ENCODE data around the gene CNR1.
"Not testable (repeated sequence)": the region's sequence is repeated elsewhere in the genome, so short reads cannot be mapped to it uniquely, and the experiment has no call there.

The CNR1 gene

DNA sequence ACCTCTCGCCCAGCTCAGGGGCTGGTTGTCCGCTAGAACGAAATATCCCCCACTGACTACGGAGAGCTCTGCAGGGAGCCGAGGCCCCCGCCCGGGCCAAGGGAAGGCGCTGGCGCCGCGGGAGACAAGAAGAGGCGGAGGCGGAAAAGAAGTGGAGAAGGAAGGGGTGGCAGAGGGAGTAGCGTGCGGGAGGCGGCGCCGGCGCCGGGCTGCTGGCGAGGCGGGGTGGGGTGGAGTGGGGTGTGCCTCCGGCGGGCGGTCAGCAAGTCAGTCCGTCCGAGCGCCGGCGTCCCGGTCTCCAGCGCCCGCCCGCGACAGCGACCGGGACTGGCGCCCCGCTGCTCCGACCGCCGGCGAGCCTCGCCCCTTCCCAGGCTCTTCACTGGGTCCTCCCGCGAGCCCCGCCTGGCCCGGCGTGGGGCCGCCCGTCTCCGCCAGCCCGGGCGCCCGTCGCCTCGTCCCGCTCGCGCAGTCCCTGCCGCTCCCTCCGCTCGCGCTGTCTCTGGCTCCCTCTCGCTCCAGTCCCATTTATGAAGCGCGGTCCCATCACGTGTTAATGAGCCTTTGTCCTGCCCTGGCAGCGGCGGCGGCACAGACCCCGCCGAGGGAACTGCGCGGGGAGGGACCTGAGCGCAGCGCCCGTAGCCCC lies at the start of gene CNR1:
CNR1 (minus strand) TSS at position 504 of the 649 bp plus-strand sequence. CDS start 21,073 bp downstream, outside the sequence.
- peak; percentile 83 for DNase-seq (ENCODE audit: extremely low read depth, insufficient read length)
- H3K4me3 ChIP-seq (replicated peaks; ENCODE audit: low read depth, low read length) = peak within 1 kb of the TSS; percentile 77
- H3K27me3 ChIP-seq (replicated peaks; ENCODE audit: control insufficient read depth, insufficient read depth, low read length) = no peaks in the 10 kb centered on the region
- H3K36me3 ChIP-seq (ENCODE audit: control insufficient read depth, insufficient read depth, low read length) = no peaks in the 10 kb centered on the region
- TF ChIP-seq, protein P1, sequence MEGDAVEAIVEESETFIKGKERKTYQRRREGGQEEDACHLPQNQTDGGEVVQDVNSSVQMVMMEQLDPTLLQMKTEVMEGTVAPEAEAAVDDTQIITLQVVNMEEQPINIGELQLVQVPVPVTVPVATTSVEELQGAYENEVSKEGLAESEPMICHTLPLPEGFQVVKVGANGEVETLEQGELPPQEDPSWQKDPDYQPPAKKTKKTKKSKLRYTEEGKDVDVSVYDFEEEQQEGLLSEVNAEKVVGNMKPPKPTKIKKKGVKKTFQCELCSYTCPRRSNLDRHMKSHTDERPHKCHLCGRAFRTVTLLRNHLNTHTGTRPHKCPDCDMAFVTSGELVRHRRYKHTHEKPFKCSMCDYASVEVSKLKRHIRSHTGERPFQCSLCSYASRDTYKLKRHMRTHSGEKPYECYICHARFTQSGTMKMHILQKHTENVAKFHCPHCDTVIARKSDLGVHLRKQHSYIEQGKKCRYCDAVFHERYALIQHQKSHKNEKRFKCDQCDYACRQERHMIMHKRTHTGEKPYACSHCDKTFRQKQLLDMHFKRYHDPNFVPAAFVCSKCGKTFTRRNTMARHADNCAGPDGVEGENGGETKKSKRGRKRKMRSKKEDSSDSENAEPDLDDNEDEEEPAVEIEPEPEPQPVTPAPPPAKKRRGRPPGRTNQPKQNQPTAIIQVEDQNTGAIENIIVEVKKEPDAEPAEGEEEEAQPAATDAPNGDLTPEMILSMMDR (IDR thresholded peaks at IDR 0.05; ENCODE audit: insufficient read depth, low read length, poor library complexity, severe bottlenecking) = peak; percentile 16

DNA sequence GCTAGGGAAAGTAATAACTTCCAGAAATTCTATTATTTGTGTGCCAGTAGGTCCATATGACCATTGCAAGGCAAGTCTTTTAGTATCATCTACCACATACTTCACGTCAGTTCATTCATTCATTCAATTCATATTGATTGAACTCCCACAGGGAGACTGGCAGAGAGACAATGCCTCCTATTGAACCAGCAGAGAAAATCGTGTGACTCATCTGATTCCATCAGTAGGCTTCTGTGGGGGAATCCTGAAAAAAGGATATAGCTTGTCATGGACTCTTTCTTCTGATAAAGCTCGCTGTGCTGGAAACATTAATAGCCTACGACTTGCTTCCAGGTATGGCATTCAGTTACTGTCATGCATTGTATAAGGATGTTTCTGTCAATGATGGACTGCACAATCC lies 45.3 kb upstream of the CNR1 start:
- TF ChIP-seq, protein P1 (IDR thresholded peaks at IDR 0.05; ENCODE audit: insufficient read depth, low read length, poor library complexity, severe bottlenecking) = no peak
- no peaks in the 10 kb centered on the region for H3K27me3 ChIP-seq (replicated peaks; ENCODE audit: control insufficient read depth, insufficient read depth, low read length)
- H3K36me3 ChIP-seq (ENCODE audit: control insufficient read depth, insufficient read depth, low read length) = no peaks in the 10 kb centered on the region
- no peak overlapping the region for H3K4me3 ChIP-seq (replicated peaks; ENCODE audit: low read depth, low read length)
- DNase-seq (ENCODE audit: extremely low read depth, insufficient read length) = no peak

GRCh38 chr6:88209301-88209700 lies 43.2 kb upstream of the CNR1 start:
- TF ChIP-seq, protein P1 (IDR thresholded peaks at IDR 0.05; ENCODE audit: insufficient read depth, low read length, poor library complexity, severe bottlenecking) = no peak
- H3K27me3 ChIP-seq (replicated peaks; ENCODE audit: control insufficient read depth, insufficient read depth, low read length) = no peaks in the 10 kb centered on the region
- no peak for DNase-seq (ENCODE audit: extremely low read depth, insufficient read length)

DNA sequence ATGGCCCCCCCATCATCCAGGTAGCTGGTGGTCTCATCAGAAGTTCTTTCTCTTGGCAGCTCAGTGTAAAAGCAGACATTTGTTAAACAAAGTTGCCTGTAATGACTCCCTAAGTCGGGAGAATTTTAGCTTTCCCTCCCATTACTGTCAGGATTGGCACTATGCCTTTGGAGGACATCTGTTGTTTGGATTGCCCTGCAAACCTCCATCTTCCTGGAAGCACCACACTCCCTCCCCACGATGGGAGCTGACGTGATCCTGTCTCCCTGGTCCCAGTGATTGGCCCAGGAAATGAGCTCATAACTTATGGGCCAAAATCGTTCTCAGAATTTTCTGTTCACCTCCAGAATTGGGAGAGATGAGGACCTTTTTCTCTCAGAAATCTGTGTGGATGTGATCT lies 42.6 kb upstream of the CNR1 start:
- DNase-seq (ENCODE audit: extremely low read depth, insufficient read length) = no peak

More at GRCh38 chr6:88209301-88209700, 43.2 kb upstream of the CNR1 start:
- no peaks in the 10 kb centered on the region for H3K36me3 ChIP-seq (ENCODE audit: control insufficient read depth, insufficient read depth, low read length)
- no peak overlapping the region for H3K4me3 ChIP-seq (replicated peaks; ENCODE audit: low read depth, low read length)

GRCh38 chr6:88201734-88202133 lies 35.6 kb upstream of the CNR1 start:
- H3K4me3 ChIP-seq (replicated peaks; ENCODE audit: low read depth, low read length); H3K27me3 ChIP-seq (replicated peaks; ENCODE audit: control insufficient read depth, insufficient read depth, low read length); H3K36me3 ChIP-seq (ENCODE audit: control insufficient read depth, insufficient read depth, low read length); DNase-seq (ENCODE audit: extremely low read depth, insufficient read length): not testable (repeated sequence)

More for the DNA sequence above, 42.6 kb upstream of the CNR1 start:
- Histone ChIP-seq H3K27me3 (replicated peaks; ENCODE audit: control insufficient read depth, insufficient read depth, low read length) (no peaks in the 10 kb centered on the region), H3K36me3 (ENCODE audit: control insufficient read depth, insufficient read depth, low read length) (no peaks in the 10 kb centered on the region), H3K4me3 (replicated peaks; ENCODE audit: low read depth, low read length) (no peak overlapping the region)
- TF ChIP-seq, protein P1 (IDR thresholded peaks at IDR 0.05; ENCODE audit: insufficient read depth, low read length, poor library complexity, severe bottlenecking) = no peak

DNA sequence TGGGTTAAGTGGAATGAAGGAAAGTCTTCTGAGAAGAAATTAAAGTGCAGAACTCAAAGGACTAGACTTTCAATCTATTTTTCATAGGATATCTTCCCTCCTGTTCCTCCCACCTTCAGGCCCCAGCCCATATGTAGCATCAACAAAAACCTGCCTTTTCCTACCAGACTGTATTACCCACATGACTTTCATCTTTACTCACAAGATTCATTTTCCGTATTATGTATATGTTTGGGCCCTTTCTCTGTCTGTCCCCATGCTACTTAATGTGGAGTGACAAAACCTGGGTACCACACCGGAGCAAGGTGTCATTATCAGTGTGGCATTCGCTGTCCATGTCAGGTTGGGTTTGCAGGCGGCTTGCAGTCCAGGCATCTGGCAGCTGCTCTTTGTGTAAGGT lies 18.8 kb upstream of the CNR1 start:
- Histone ChIP-seq H3K27me3 (replicated peaks; ENCODE audit: control insufficient read depth, insufficient read depth, low read length) (no peaks in the 10 kb centered on the region), H3K4me3 (replicated peaks; ENCODE audit: low read depth, low read length) (no peak overlapping the region), H3K36me3 (ENCODE audit: control insufficient read depth, insufficient read depth, low read length) (no peaks in the 10 kb centered on the region)
- DNase-seq (ENCODE audit: extremely low read depth, insufficient read length) = no peak
- TF ChIP-seq, protein P1 (IDR thresholded peaks at IDR 0.05; ENCODE audit: insufficient read depth, low read length, poor library complexity, severe bottlenecking) = no peak
